Activated CD4-positive, alpha-beta memory T cell treated with anti-CD3 and anti-CD28 coated beads for 36 hours (primary cell): ENCODE results near the gene NUDT8. TPM values are rescaled to one million over a fixed set of nuclear protein-coding genes. Genes with fewer than 3 reads are reported as not detected.
"Not testable (repeated sequence)": the region's sequence is repeated elsewhere in the genome, so short reads cannot be mapped to it uniquely, and the experiment has no call there.

Source experiments
- CTCF ChIA-PET: fragments of 350-600 bp; sonication (Branson Sonifier 250); formaldehyde crosslinking; loops from one replicate; lab custom pipeline; 2021; ENCODE audit warnings: antibody characterized with exemption, inconsistent platforms; lab: Charles Lee
- POLR2A ChIA-PET: fragments of 350-600 bp; sonication (Branson Sonifier 250); formaldehyde crosslinking; loops from one replicate; lab custom pipeline; 2021; ENCODE audit warnings: antibody characterized with exemption; lab: Charles Lee
- DNase-seq: peaks from one replicate; pipeline ENCODE4 v3.0.0-alpha.2; 2020
- H3K27ac Mint-ChIP-seq: one replicate; pipeline ENCODE4 v1.8.0; 2021; ENCODE audit warnings: mixed read lengths
- H3K27me3 Mint-ChIP-seq: one replicate; pipeline ENCODE4 v1.8.0; 2021; ENCODE audit warnings: mixed read lengths
- H3K36me3 Mint-ChIP-seq: one replicate; pipeline ENCODE4 v1.8.0; 2021; ENCODE audit warnings: mixed read lengths
- H3K4me1 Mint-ChIP-seq: one replicate; pipeline ENCODE4 v1.8.0; 2021; ENCODE audit warnings: low read depth, mixed read lengths
- H3K4me3 Mint-ChIP-seq: one replicate; pipeline ENCODE4 v1.8.0; 2021; ENCODE audit warnings: mild to moderate bottlenecking, mixed read lengths
- H3K9me3 Mint-ChIP-seq: one replicate; pipeline ENCODE4 v1.8.0; 2021; ENCODE audit warnings: mixed read lengths
- intact Hi-C: fragments of 100-400 bp; cut with micrococcal nuclease; formaldehyde crosslinking; loops from one replicate; pipeline ENCODE4 v1.15.1; 2023
- total RNA-seq, 2 experiments: library from RNA; stranded (reverse); gene quantifications; one replicate each; pipeline ENCODE4 v1.2.3, GENCODE V29; 2021

Gene NUDT8
- total RNA-seq, 2 experiments from 2014 or later: 23.3 to 24.3 TPM

DNA sequence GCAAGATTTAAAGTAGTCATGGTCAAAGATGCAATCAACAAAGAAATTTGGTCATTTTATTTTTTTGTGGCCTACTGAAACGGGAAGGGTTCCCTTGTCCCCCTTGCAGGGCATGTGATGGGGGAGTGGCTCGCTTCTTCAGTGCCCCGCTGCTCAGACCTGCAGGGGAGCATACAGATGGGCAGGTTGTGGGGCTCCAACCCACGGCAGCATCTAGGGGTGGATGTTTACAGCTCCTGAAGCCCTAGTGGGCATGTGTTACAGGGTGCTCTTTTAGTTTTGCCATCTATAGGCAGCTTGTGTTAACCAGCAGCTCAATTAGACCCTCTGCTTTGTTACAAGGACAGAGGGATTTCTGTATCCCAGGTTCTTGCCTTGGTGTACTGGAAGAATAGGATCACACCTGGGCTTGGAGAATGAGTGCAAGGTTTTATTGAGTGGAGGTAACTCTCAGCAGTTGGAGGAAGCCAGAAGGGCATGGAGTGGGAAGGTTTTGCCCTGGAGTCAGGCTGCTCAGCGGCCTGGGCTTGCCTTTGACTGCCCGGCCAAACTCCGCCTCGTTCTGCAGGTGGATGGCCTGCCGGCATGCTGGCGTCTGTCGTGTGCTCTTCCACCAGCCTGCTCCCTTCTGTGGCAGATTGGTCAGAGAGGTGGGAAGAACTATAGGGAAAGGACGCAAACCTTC lies 36.7 kb downstream of the NUDT8 start:
- Mint-ChIP-seq H3K9me3 (no peaks in the 10 kb centered on the region), H3K27me3 (no peaks in the 10 kb centered on the region), H3K4me3 (no peak overlapping the region), H3K36me3 (peaks cover 2% of the 10 kb centered on the region), H3K4me1 (no peaks in the 10 kb centered on the region), H3K27ac (no peak overlapping the region)
- DNase-seq: no peak
- ChIA-PET POLR2A (interaction anchor here (1.3 kb wide), 1 partner anchor 9 kb away, joined by 5 read pairs; the partner anchor contains the start of gene GSTP1), CTCF (interaction anchor here (0.7 to 2.3 kb wide), 2 partner anchors 9 to 37 kb away, joined by 5 to 9 read pairs; partner anchors contain the start of genes GSTP1 and NUDT8)
- intact Hi-C loops: no loop called here

DNA sequence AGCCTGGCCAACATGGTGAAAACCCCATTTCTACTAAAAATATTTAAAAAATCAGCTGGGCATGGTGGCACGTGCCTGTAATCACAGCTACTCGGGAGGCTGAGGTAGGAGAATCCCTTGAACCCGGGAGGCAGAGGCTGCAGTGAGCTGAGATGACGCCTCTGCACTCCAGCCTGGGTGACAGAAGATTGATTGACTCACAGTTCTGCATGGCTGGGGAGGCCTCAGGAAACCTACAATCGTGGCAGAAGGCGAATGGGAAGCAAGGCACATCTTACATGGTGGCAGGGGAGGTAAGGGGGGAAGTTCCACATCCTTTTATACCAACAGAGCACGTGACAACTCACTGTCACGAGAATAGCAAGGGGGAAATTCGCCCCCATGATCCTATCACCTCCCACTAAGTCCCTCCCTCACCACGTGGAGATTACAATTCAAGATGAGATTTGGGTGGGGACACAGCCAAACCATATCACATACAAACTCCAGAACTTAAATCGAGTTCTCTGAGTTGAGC lies 40.8 kb downstream of the NUDT8 start:
- DNase-seq, CTCF ChIA-PET, intact Hi-C loops, POLR2A ChIA-PET, H3K9me3 Mint-ChIP-seq, H3K27me3 Mint-ChIP-seq, H3K4me3 Mint-ChIP-seq, H3K27ac Mint-ChIP-seq: not testable (repeated sequence)
- Mint-ChIP-seq H3K4me1 (peaks cover 28% of the 10 kb centered on the region), H3K36me3 (peaks cover 35% of the 10 kb centered on the region)

GRCh38 chr11:67588136-67588503 lies 41.6 kb downstream of the NUDT8 start:
- H3K9me3 Mint-ChIP-seq: peaks cover 10% of the 10 kb centered on the region
- H3K36me3 Mint-ChIP-seq: peaks cover 35% of the 10 kb centered on the region
- peaks cover 30% of the 10 kb centered on the region for H3K4me1 Mint-ChIP-seq
- ChIA-PET POLR2A (no interaction called here), CTCF (no interaction called here)
- intact Hi-C loops: no loop called here
- H3K27me3 Mint-ChIP-seq: no peaks in the 10 kb centered on the region
- no peak overlapping the region for H3K4me3 Mint-ChIP-seq
- no peak for DNase-seq
- no peak overlapping the region for H3K27ac Mint-ChIP-seq

DNA sequence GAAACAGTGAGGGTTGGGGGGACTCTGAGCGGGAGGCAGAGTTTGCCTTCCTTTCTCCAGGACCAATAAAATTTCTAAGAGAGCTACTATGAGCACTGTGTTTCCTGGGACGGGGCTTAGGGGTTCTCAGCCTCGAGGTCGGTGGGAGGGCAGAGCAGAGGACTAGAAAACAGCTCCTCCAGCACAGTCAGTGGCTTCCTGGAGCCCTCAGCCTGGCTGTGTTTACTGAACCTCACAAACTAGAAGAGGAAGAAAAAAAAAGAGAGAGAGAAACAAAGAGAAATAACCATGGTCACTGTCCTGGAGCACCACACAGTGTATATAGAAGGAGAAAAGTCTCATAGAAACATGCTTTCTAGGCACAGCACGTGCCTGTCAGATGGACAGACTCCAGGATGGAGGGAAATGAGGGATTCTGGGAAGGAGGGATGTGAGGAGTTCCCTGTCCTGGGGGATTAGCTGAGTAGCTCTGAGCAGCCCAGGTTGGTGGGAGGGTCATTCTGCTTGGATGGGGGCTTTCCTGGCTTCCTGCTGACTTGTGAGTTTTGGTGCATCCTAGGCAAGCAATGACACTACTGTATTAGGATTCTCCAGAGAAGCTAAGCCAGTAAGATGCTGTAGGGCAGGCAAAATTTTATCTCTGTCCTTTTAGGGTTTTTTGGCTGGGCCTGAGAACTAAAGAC lies 43.0 kb downstream of the NUDT8 start:
- peaks cover 41% of the 10 kb centered on the region for H3K4me1 Mint-ChIP-seq
- no peaks in the 10 kb centered on the region for H3K27me3 Mint-ChIP-seq
- no peak overlapping the region for H3K4me3 Mint-ChIP-seq
- peak overlapping the region; percentile 3 for H3K27ac Mint-ChIP-seq
- H3K36me3 Mint-ChIP-seq: peaks cover 35% of the 10 kb centered on the region
- POLR2A ChIA-PET: no interaction called here
- intact Hi-C loops: no loop called here
- CTCF ChIA-PET: no interaction called here
- peaks cover 10% of the 10 kb centered on the region for H3K9me3 Mint-ChIP-seq
- no peak for DNase-seq

GRCh38 chr11:67585911-67586310 lies 43.8 kb downstream of the NUDT8 start:
- intact Hi-C loops: no loop called here
- Mint-ChIP-seq H3K4me1 (peaks cover 41% of the 10 kb centered on the region), H3K9me3 (peaks cover 10% of the 10 kb centered on the region), H3K4me3 (no peak overlapping the region), H3K36me3 (peaks cover 35% of the 10 kb centered on the region), H3K27ac (peak overlapping the region; percentile 33), H3K27me3 (no peaks in the 10 kb centered on the region)
- CTCF ChIA-PET: no interaction called here
- POLR2A ChIA-PET: no interaction called here
- DNase-seq: no peak

DNA sequence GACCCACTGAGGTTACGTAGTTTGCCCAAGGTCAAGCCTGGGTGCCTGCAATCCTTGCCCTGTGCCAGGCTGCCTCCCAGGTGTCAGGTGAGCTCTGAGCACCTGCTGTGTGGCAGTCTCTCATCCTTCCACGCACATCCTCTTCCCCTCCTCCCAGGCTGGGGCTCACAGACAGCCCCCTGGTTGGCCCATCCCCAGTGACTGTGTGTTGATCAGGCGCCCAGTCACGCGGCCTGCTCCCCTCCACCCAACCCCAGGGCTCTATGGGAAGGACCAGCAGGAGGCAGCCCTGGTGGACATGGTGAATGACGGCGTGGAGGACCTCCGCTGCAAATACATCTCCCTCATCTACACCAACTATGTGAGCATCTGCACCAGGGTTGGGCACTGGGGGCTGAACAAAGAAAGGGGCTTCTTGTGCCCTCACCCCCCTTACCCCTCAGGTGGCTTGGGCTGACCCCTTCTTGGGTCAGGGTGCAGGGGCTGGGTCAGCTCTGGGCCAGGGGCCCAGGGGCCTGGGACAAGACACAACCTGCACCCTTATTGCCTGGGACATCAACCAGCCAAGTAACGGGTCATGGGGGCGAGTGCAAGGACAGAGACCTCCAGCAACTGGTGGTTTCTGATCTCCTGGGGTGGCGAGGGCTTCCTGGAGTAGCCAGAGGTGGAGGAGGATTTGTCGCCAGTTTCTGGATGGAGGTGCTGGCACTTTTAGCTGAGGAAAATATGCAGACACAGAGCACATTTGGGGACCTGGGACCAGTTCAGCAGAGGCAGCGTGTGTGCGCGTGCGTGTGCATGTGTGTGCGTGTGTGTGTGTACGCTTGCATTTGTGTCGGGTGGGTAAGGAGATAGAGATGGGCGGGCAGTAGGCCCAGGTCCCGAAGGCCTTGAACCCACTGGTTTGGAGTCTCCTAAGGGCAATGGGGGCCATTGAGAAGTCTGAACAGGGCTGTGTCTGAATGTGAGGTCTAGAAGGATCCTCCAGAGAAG lies 44.6 kb downstream of the NUDT8 start:
- no peak for DNase-seq
- peaks cover 10% of the 10 kb centered on the region for H3K9me3 Mint-ChIP-seq
- ChIA-PET POLR2A (interaction anchor here (2.0 kb wide), 1 partner anchor 8 kb away, joined by 5 read pairs; no protein-coding TSS in a partner anchor), CTCF (interaction anchor here (2.3 kb wide), 1 partner anchor 8 kb away, joined by 5 read pairs; no protein-coding TSS in a partner anchor)
- peak overlapping the region; percentile 77 for H3K4me3 Mint-ChIP-seq
- peak overlapping the region; percentile 58 for H3K27ac Mint-ChIP-seq
- peaks cover 41% of the 10 kb centered on the region for H3K4me1 Mint-ChIP-seq
- H3K27me3 Mint-ChIP-seq: no peaks in the 10 kb centered on the region
- intact Hi-C loops: loop anchor here (5.0 kb wide), 2 partner anchors 72 to 78 kb away; partner anchors contain the start of genes CDK2AP2 and PITPNM1
- peaks cover 35% of the 10 kb centered on the region for H3K36me3 Mint-ChIP-seq

- Mint-ChIP-seq H3K36me3 (peaks cover 35% of the 10 kb centered on the region), H3K4me1 (peaks cover 49% of the 10 kb centered on the region), H3K27me3 (no peaks in the 10 kb centered on the region), H3K9me3 (peaks cover 10% of the 10 kb centered on the region), H3K4me3 (peak overlapping the region; percentile 77), H3K27ac (peak overlapping the region; percentile 73)
- intact Hi-C loops: loop anchor here (5.0 kb wide), 2 partner anchors 73 to 77 kb away; partner anchors contain the start of genes CDK2AP2 and PITPNM1
- CTCF ChIA-PET: interaction anchor here (1.4 to 2.7 kb wide), 4 partner anchors 9 to 227 kb away, joined by 3 to 7 read pairs (median 4); no protein-coding TSS in a partner anchor
- DNase-seq: peak; percentile 59
- POLR2A ChIA-PET: interaction anchor here (2.0 kb wide), 1 partner anchor 8 kb away, joined by 5 read pairs; no protein-coding TSS in a partner anchor
Measured at GRCh38 chr11:67584205-67584880, 45.4 kb downstream of the NUDT8 start.

DNA sequence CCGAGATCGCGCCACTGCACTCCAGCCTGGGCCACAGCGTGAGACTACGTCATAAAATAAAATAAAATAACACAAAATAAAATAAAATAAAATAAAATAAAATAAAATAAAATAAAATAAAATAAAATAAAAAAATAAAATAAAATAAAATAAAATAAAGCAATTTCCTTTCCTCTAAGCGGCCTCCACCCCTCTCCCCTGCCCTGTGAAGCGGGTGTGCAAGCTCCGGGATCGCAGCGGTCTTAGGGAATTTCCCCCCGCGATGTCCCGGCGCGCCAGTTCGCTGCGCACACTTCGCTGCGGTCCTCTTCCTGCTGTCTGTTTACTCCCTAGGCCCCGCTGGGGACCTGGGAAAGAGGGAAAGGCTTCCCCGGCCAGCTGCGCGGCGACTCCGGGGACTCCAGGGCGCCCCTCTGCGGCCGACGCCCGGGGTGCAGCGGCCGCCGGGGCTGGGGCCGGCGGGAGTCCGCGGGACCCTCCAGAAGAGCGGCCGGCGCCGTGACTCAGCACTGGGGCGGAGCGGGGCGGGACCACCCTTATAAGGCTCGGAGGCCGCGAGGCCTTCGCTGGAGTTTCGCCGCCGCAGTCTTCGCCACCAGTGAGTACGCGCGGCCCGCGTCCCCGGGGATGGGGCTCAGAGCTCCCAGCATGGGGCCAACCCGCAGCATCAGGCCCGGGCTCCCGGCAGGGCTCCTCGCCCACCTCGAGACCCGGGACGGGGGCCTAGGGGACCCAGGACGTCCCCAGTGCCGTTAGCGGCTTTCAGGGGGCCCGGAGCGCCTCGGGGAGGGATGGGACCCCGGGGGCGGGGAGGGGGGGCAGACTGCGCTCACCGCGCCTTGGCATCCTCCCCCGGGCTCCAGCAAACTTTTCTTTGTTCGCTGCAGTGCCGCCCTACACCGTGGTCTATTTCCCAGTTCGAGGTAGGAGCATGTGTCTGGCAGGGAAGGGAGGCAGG lies 46.2 kb downstream of the NUDT8 start, which contains the start of gene GSTP1:
GSTP1 (plus strand) TSS at position 566 of the 958 bp plus-strand sequence; CDS start at position 598, 32 bp downstream.
- intact Hi-C loops: loop anchor here (2.0 to 5.0 kb wide), 3 partner anchors 23 to 76 kb away; partner anchors contain the start of genes CDK2AP2, NDUFV1 and PITPNM1
- H3K36me3 Mint-ChIP-seq: peaks cover 35% of the 10 kb centered on the region
- H3K27me3 Mint-ChIP-seq: peaks cover under 1% of the 10 kb centered on the region
- peak; percentile 85 for DNase-seq
- ChIA-PET CTCF (interaction anchor here (1.3 to 2.7 kb wide), 5 partner anchors 10 to 226 kb away, joined by 3 to 7 read pairs (median 4); no protein-coding TSS in a partner anchor), POLR2A (interaction anchor here (2.0 kb wide), 1 partner anchor 9 kb away, joined by 5 read pairs; no protein-coding TSS in a partner anchor)
- H3K27ac Mint-ChIP-seq: peak within 1 kb of the TSS; percentile 91
- peak within 1 kb of the TSS; percentile 95 for H3K4me3 Mint-ChIP-seq
- H3K4me1 Mint-ChIP-seq: peaks cover 52% of the 10 kb centered on the region
- peaks cover 10% of the 10 kb centered on the region for H3K9me3 Mint-ChIP-seq

DNA sequence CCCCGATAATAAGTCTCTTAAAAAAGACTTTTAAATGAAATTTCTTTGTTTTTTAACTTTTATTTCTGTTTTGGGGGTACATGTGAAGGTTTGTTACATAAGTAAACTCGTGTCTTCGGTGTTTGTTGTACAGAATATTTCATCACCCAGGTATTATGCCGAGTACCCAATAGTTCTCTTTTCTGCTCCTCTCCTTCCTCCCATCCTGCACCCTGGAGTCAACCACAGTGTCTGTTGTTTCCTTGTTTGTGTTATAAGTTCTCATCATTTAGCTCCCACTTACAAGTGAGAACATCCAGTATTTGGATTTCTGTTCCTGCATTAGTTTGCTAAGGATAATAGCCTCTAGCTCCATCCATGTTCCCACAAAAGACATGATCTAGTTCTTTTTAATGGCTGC lies 47.7 kb downstream of the NUDT8 start:
- H3K36me3 Mint-ChIP-seq: peaks cover 26% of the 10 kb centered on the region
- peaks cover 5% of the 10 kb centered on the region for H3K9me3 Mint-ChIP-seq
- peaks cover 49% of the 10 kb centered on the region for H3K4me1 Mint-ChIP-seq
- CTCF ChIA-PET: interaction anchor here (1.3 to 2.7 kb wide), 2 partner anchors 10 to 78 kb away, joined by 4 to 7 read pairs; no protein-coding TSS in a partner anchor
- H3K27ac Mint-ChIP-seq: peak overlapping the region; percentile 11
- POLR2A ChIA-PET: no interaction called here
- DNase-seq: no peak
- H3K27me3 Mint-ChIP-seq: peaks cover 2% of the 10 kb centered on the region
- intact Hi-C loops: loop anchor here (2.0 to 5.0 kb wide), 3 partner anchors 25 to 75 kb away; partner anchors contain the start of genes CDK2AP2, NDUFV1 and PITPNM1
- no peak overlapping the region for H3K4me3 Mint-ChIP-seq

GRCh38 chr11:67581469-67581868 lies 48.3 kb downstream of the NUDT8 start:
- ChIA-PET POLR2A (no interaction called here), CTCF (no interaction called here)
- Mint-ChIP-seq H3K36me3 (peaks cover 21% of the 10 kb centered on the region), H3K4me1 (peaks cover 44% of the 10 kb centered on the region), H3K4me3 (no peak overlapping the region), H3K27me3 (peaks cover 3% of the 10 kb centered on the region), H3K9me3 (no peaks in the 10 kb centered on the region), H3K27ac (no peak overlapping the region)
- DNase-seq: no peak
- intact Hi-C loops: loop anchor here (5.0 kb wide), 2 partner anchors 74 to 76 kb away; partner anchors contain the start of genes CDK2AP2 and PITPNM1
